PC-3 (cell line): ENCODE results near the gene DENND1B. TPM values are rescaled to one million over a fixed set of nuclear protein-coding genes. Genes with fewer than 3 reads are reported as not detected.

ENCODE experiments used
- ATAC-seq: fragments of 200-7000 bp; cut with Tn5 transposase; 2 replicates; pipeline ENCODE4 v1.9.1; 2020; ENCODE audit warnings: mild to moderate bottlenecking, moderate library complexity
- BruUV-seq: library from RNA; stranded (reverse); fragments of 400-500 nt; replicated peaks from 2 replicates; lab custom pipeline; 2021; lab: Mats Ljungman, UMichigan
- CTCF ChIA-PET: fragments of 300-600 bp; sonication (Branson Sonifier 250); formaldehyde crosslinking; loops from one replicate; lab custom pipeline; 2022; ENCODE audit warnings: antibody characterized with exemption; lab: Charles Lee
- POLR2A ChIA-PET: fragments of 300-600 bp; sonication (Branson Sonifier 250); formaldehyde crosslinking; loops from one replicate; lab custom pipeline; 2022; ENCODE audit warnings: antibody characterized with exemption; ENCODE audit not compliant: unreplicated experiment; lab: Charles Lee
- DNase-seq: peaks from one replicate; pipeline ENCODE4 v3.0.0-alpha.2; 2015
- H2AFZ ChIP-seq: fragments of 300-600 bp; sonication (generic); 2 replicates; pipeline ENCODE4 v1.6.0; 2016; ENCODE audit warnings: antibody characterized with exemption, low read length
- H3F3A ChIP-seq: fragments of 300-600 bp; sonication (generic); one replicate; pipeline ENCODE4 v1.6.0; 2017; ENCODE audit warnings: antibody characterized with exemption, low read length, control low read depth, mild to moderate bottlenecking; ENCODE audit not compliant: unreplicated experiment
- H3K27ac ChIP-seq: fragments of 300-600 bp; sonication (generic); 2 replicates; pipeline ENCODE4 v1.5.1; 2016; ENCODE audit warnings: mild to moderate bottlenecking, low read length
- H3K27me3 ChIP-seq: fragments of 300-600 bp; sonication (generic); 2 replicates; pipeline ENCODE4 v1.6.1; 2016; ENCODE audit warnings: low read length, mixed read lengths
- H3K36me3 ChIP-seq: fragments of 300-600 bp; sonication (generic); 2 replicates; pipeline ENCODE4 v1.6.1; 2016; ENCODE audit warnings: low read depth, mixed run types, low read length, mixed read lengths
- H3K4me1 ChIP-seq: fragments of 300-600 bp; sonication (generic); 2 replicates; pipeline ENCODE4 v1.5.1; 2016; ENCODE audit warnings: low read length; ENCODE audit not compliant: insufficient read depth
- H3K4me2 ChIP-seq: fragments of 300-600 bp; sonication (generic); 2 replicates; pipeline ENCODE4 v1.6.0; 2016; ENCODE audit warnings: low read length
- H3K4me3 ChIP-seq: fragments of 300-600 bp; sonication (generic); 2 replicates; pipeline ENCODE4 v1.5.1; 2016; ENCODE audit warnings: mild to moderate bottlenecking, low read length, mixed read lengths
- H3K79me2 ChIP-seq: fragments of 300-600 bp; sonication (generic); 2 replicates; pipeline ENCODE4 v1.6.1; 2017; ENCODE audit warnings: low read length, mixed read lengths
- H3K9ac ChIP-seq: fragments of 300-600 bp; sonication (generic); 2 replicates; pipeline ENCODE4 v1.6.0; 2016; ENCODE audit warnings: mild to moderate bottlenecking, low read length
- H3K9me2 ChIP-seq: fragments of 300-600 bp; sonication (generic); replicated peaks from 2 replicates; pipeline ENCODE4 v1.6.1; 2016; ENCODE audit warnings: mixed run types, low read length, mixed read lengths
- H3K9me3 ChIP-seq: fragments of 300-600 bp; sonication (generic); 2 replicates; pipeline ENCODE4 v1.6.1; 2016; ENCODE audit warnings: low read length, mixed read lengths
- H4K20me1 ChIP-seq: fragments of 300-600 bp; sonication (generic); 2 replicates; pipeline ENCODE4 v1.6.1; 2016; ENCODE audit warnings: low read length, mixed read lengths
- CTCF ChIP-seq: fragments of 300-600 bp; sonication (generic); conservative IDR thresholded peaks from 2 replicates; pipeline ENCODE4 v1.5.1; 2017; ENCODE audit warnings: antibody characterized with exemption, low read depth, mild to moderate bottlenecking, low read length
- EZH2 ChIP-seq: fragments of 300-600 bp; sonication (generic); IDR thresholded peaks from one replicate; pipeline ENCODE4 v1.6.1; 2017; ENCODE audit warnings: antibody characterized with exemption, mild to moderate bottlenecking, low read length; ENCODE audit not compliant: unreplicated experiment
- EZH2phosphoT487 ChIP-seq: fragments of 300-600 bp; sonication (generic); IDR thresholded peaks from 2 replicates; pipeline ENCODE4 v1.6.1; 2018; ENCODE audit warnings: mild to moderate bottlenecking, antibody characterized with exemption, low read length, borderline replicate concordance
- intact Hi-C: fragments of 100-400 bp; cut with micrococcal nuclease; formaldehyde crosslinking; loops from 2 replicates; pipeline ENCODE4 v1.9.0; 2023
- total RNA-seq: library from RNA; depleted of rRNA; stranded (reverse); fragments of >200 nt; gene quantifications from 2 replicates; pipeline ENCODE4 v1.2.3, GENCODE V29; 2014

DENND1B gene
- total RNA-seq, 1 experiment from 2014 or later, result 7.4 TPM

DNA sequence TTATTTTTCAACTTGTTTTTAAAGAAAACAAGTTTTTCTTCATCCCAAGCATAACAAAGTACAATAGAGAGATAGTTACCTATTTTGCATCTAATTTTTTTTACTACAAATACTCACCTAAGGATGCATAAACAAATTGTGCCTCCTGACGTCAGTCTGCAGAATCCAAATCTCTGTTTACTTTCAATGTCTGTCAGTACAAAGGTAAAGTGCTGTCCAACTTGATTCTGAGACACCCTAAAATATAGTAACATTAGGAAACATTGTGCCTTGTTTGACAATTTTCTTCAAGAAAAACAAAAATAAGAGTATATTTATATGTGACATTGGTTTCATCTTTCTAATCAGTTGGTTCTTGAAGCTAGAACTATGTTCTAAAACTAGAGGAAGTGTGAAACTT is 103.4 kb downstream of the DENND1B start:
- Histone ChIP-seq H3K9me2 (no peaks in the 10 kb centered on the region), H4K20me1 (no peaks in the 10 kb centered on the region), H3K27ac (no peak overlapping the region), H3K36me3 (no peaks in the 10 kb centered on the region), H3K9ac (no peak overlapping the region), H3K4me3 (no peak overlapping the region), H3K9me3 (no peaks in the 10 kb centered on the region), H2AFZ (no peak overlapping the region), H3K4me1 (no peaks in the 10 kb centered on the region), H3K79me2 (no peaks in the 10 kb centered on the region), H3F3A (no peaks in the 10 kb centered on the region), H3K27me3 (no peaks in the 10 kb centered on the region), H3K4me2 (no peak overlapping the region)
- intact Hi-C loops, result no loop called here
- BruUV-seq, result no TSS peak
- CTCF ChIA-PET, result no interaction called here
- no peak for DNase-seq
- no peak for TF ChIP-seq CTCF
- no peak for TF ChIP-seq EZH2phosphoT487
- TF ChIP-seq EZH2, result no peak
- POLR2A ChIA-PET, result no interaction called here
- ATAC-seq, result no peak

GRCh38 chr1:197671140-197671539 is 104.1 kb downstream of the DENND1B start:
- Histone ChIP-seq H2AFZ (no peak overlapping the region), H3K36me3 (no peaks in the 10 kb centered on the region), H3K4me1 (no peaks in the 10 kb centered on the region), H3K4me2 (no peak overlapping the region), H3F3A (no peaks in the 10 kb centered on the region), H3K4me3 (no peak overlapping the region), H3K9me2 (no peaks in the 10 kb centered on the region), H4K20me1 (no peaks in the 10 kb centered on the region), H3K79me2 (no peaks in the 10 kb centered on the region), H3K27me3 (no peaks in the 10 kb centered on the region), H3K9ac (no peak overlapping the region), H3K9me3 (no peaks in the 10 kb centered on the region), H3K27ac (no peak overlapping the region)
- ATAC-seq, result no peak
- TF ChIP-seq CTCF (no peak), EZH2 (no peak), EZH2phosphoT487 (no peak)
- CTCF ChIA-PET, result no interaction called here
- DNase-seq, result no peak
- BruUV-seq, result no TSS peak
- intact Hi-C loops, result no loop called here
- POLR2A ChIA-PET, result no interaction called here

GRCh38 chr1:197666769-197667285 is 108.5 kb downstream of the DENND1B start:
- DNase-seq (no peak), ATAC-seq (no peak)
- H3K9me3 ChIP-seq, result no peaks in the 10 kb centered on the region
- no peaks in the 10 kb centered on the region for H3K79me2 ChIP-seq
- H3K4me3 ChIP-seq, result no peak overlapping the region
- H2AFZ ChIP-seq, result no peak overlapping the region
- no peak overlapping the region for H3K9ac ChIP-seq
- H3K9me2 ChIP-seq, result no peaks in the 10 kb centered on the region
- no TSS peak for BruUV-seq
- H3K4me2 ChIP-seq, result no peak overlapping the region
- no peaks in the 10 kb centered on the region for H3K27me3 ChIP-seq
- TF ChIP-seq EZH2 (no peak), CTCF (no peak), EZH2phosphoT487 (no peak)
- H4K20me1 ChIP-seq, result no peaks in the 10 kb centered on the region
- H3K36me3 ChIP-seq, result no peaks in the 10 kb centered on the region
- H3K4me1 ChIP-seq, result no peaks in the 10 kb centered on the region
- H3F3A ChIP-seq, result no peaks in the 10 kb centered on the region
- intact Hi-C loops, result no loop called here
- ChIA-PET CTCF (no interaction called here), POLR2A (no interaction called here)
- H3K27ac ChIP-seq, result no peak overlapping the region
